GM18498 (cell line): ENCODE data around the gene PRDM15.

Experiments
- ATAC-seq: cut with Tn5 transposase; IDR thresholded peaks from one replicate; pipeline ENCODE4 v1.9.1; 2021; ENCODE audit warnings: mild to moderate bottlenecking, moderate library complexity; ENCODE audit not compliant: unreplicated experiment

PRDM15 gene

DNA sequence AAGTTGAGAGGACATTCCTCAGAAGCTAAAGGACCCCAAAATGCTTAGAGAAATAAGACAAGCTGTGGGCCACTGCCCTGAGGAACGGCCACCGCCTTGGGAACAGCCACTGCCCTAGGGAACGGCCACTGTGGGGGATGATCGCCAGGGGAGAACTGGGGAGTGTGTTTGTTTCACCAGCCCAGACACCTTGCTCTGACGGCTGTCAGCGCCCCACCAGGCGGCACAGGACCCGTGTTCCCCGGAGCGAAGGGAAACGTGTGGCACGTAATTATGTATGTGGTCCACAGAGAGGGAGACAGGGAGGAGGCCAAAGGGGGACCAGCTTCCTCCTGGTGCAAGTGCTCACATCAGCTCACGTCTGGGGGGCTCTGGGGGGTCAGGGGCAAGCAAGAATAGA is 66.5 kb downstream of the PRDM15 start:
- ATAC-seq = no peak

DNA sequence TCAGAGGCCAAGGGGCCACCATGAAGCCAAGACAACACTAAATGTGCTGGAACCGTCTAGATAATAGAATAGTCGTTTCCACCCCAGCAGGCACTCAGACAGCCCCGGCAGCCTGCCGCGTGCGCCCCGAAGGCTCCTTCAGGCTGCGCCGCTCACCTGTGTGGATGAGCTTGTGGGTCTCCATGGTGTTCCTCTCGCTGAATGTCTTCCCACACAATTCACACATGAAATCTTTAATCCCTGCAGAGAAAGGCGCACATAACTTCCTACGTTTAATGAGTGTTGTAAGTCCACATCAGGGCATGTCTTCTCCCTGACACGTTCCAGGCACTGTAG is 68.6 kb downstream of the PRDM15 start:
- no peak for ATAC-seq

- no peak for ATAC-seq
Observed at GRCh38 chr21:41809891-41810596, 69.1 kb downstream of the PRDM15 start.

GRCh38 chr21:41808846-41809245 is 70.3 kb downstream of the PRDM15 start:
- ATAC-seq = no peak

DNA sequence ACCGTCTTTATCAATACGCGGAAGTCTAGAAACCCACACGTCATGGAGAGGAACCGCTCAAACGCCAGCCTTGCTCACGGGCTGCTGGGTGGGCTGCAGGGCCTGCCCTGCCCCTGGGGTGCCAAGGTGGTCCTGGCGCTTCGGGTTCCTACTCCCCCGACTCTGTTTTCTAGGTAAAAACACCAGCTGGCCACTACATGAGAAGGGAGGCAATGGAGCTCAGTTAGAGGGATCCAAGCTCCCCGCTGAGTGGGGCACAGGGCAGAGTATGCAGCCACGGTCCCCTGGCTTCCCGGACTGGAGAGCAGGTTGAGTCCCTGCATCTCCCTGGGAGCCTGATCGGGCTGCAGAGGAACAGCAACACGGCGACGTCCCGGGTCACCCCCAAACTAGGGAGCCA is 71.0 kb downstream of the PRDM15 start:
- ATAC-seq = no peak

- ATAC-seq = no peak
Observed at GRCh38 chr21:41806773-41807172, 72.4 kb downstream of the PRDM15 start.

GRCh38 chr21:41805643-41806042 is 73.5 kb downstream of the PRDM15 start:
- no peak for ATAC-seq

DNA sequence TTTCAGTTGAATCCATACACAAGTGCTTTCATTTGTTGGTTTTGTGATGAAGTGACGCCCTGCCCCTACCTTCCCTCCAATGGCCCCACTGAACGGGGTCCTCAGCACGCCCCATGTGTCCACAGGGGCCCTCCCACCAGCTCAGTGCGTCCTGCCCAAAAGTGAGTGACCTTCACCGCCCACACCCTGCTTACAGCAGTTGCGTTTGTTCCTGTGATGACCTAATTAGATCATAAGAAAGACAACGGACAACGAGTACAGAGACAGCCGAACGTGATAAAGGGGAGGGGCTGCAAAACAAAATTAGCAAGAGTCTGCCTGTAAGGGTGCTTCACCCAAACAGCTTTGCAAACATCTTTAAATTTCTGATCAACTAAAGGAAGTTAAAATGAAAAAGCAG is 74.1 kb downstream of the PRDM15 start:
- no peak for ATAC-seq

DNA sequence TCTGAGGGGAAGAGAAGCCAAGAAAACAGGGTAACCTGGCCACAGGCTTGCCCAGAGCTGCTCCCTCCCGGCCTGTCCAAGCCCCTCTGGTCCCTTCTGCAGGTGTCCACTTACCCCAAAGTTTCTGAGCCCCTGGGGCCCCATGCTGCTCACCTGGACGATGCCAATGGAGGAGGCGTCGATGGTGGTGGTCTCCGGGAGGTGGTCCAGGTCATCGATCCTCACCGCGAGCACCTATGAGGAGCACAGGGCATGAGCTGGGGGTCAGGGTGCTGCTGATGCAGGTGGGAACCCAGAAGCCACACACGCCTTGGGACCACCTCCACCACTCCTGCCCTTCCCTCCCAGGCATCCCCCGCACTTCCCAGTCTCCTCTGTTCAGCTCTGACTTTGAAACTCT is 74.8 kb downstream of the PRDM15 start:
- no peak for ATAC-seq

GRCh38 chr21:41803316-41803715 is 75.8 kb downstream of the PRDM15 start:
- no peak for ATAC-seq

DNA sequence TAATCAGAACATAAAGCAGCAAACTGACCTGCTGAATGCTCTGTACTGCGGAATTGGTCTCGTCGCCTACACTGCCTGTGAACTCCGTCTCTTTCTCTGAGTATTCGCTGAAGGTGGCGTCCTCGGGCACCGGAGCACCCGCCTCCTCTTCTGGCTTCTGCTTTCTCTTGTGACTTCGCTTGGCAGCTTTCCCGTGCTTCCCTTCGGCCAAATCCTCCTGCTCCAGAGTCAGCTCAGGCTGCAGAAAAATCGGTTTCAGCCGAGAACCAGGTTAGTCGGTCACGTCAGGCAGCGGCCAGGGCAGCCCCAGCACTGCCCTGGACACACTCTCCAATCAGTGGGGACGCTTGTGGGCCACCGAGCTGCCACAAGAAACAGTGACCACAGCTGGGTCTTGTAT is 76.5 kb downstream of the PRDM15 start:
- ATAC-seq = no peak

DNA sequence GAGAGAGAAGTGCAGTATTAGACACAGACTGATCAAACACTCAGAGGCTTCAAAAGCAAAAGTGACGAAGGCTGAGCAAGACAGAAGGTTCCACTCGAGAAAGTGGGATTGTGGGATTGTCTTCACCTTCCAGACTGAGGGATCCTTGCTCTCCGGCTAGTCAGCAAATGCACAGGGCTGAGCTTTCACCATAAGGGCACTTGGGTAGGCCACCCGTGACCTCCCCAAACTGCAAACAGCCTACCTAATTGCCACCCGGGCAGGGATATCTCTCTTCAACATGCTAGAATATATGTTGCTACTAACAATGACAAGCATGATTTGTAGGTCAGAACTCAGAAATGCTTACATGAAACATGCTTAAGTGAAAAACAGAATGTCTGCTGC is 77.0 kb downstream of the PRDM15 start:
- no peak for ATAC-seq

DNA sequence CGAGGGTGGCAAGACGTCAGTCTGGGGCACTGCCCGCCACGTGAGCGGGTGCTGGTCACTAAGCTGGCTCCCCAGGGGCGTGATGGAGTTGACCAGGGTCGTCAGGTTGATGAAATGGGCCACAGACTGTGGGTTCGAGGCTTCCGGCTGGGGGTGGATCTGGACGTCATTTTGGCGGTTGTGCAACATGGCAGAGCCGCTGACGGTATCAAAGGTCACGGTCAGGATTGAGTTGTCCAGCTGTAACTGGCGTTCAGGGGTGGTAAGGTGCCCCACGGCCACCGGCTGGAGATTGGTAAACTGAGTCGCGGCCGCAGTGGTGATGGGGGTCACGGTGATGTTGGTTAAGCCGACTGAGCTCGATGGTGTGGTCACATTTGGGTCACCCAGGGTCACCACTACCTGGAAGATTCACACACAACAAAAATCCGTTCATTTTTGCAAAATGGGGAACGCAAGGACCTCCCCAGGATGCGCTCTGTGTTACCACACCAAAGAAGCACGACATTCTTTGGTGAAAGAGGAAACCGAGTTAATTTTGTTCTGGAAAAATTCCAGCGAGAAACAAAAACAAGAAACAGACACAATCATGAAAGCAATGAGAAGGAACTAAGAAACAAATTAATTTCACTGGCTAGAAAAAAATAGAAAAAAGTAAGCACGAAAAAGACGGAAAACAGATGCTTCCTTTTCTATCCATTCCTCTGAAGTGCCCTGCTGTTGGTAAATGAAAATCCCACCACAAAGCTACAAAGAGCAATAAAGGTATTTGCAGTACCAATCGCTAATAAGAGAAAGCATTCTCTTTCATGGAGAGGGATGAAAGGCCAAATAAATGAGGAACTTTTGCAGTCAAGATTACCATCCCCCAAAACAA is 77.6 kb downstream of the PRDM15 start:
- ATAC-seq = no peak

DNA sequence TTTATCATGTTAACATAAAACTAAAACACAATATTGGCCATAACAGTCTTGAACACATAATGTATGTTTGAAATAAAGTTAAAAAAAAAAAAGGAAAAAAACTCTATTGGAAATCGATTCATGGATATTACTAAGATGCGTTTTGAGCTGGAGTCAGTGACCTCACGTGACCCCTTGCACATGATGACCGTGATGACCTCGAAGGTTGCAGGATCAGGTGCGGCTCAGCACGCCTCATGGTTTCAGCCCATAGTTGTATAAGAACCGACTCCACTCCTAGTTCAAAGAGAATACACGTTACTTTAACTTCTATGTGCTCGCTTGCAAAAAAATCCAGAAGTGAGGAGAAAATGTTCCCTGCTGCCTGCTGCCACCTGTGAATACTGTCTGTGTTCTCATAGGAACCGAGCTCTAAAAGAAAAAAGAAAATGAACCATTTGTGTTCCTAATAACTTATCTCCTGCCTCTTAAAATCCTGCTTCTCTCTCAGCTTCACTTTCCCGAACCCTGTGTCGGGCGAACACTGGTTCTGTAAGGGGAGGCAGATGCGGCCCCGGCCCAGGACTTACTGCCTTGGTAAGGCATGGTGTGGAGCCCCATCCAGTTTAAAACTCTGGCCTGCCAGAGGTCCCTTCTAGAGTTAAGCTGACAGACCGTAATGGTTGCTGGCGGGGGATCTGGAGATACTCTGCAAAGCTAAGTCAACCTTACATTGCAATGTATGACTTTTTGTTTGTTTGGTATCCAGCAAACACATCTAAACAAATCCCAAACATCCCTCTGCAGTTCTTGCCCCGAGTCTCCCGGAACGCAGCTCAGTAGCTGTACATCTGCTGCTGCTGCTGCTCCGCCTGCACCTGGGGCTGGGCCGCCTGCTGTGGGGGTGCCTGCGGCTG is 78.5 kb downstream of the PRDM15 start:
- ATAC-seq = no peak

DNA sequence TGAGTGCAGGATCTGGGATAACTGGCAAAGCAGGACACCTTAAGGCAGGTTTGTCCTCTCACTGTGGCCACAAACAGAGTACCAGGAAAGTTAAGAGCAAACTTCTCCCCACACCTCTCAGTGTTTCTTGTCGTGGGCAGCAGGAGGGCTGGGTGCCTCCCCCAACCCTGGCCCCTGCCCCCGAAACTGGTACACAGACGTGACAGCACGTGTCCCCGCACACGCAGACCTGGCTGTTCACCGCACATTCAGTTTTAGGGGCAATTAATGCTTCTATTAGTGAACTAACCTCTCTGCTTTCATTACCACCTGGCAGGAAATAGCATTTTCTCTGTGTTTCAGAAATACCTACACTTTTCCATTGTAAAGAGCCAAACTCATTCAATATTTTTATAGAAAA is 79.4 kb downstream of the PRDM15 start:
- ATAC-seq = no peak

DNA sequence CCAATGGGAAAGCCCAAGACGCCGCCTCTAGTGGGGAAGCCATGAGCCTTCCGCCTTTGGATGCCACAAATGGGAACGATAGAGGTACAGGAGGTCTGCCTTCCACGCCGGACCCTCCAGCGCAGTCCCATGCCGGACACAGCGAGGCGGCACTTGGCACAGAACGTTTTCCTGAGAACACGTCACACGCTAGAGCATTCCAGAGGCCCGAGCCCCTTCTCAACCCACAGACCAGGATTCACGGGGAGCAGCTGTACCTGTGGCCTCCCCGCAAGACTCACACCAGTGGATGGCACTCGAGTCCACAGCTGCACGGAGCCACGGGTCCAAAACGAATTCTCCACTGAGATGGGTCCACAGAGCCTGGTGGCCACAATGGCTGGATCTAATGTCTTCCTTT is 80.8 kb downstream of the PRDM15 start:
- ATAC-seq = no peak

DNA sequence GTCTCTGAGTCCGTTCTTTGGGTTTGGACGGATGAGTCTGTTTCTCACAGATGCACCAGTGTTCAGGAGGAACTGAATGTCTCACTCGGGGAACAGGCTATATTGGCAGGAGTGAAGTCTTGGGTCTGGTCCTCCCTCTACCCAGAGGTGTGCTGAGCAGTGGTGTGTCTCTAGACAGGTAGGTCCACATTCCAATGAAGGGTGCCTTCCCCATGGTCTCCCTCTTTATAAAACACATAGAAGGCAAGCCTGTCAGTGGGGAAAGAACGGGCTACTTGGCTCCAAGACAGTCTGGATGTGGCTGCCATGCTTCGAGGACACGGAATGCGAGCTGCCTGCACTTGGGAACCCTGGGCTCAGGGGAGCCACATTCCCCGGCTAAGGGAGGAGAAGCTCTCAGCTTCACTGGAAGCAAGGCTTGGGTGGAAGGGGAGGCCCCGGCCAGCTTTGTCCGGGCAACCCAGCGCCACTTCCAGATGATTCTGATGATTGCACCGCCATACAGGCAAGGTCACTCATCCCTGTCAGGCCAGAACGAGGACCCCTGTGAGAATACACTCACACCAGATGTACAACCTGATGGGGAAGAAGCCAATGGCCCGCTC is 82.6 kb downstream of the PRDM15 start:
- no peak for ATAC-seq

GRCh38 chr21:41795726-41796125 is 83.4 kb downstream of the PRDM15 start:
- ATAC-seq = no peak

GRCh38 chr21:41794600-41794999 is 84.5 kb downstream of the PRDM15 start:
- no peak for ATAC-seq

DNA sequence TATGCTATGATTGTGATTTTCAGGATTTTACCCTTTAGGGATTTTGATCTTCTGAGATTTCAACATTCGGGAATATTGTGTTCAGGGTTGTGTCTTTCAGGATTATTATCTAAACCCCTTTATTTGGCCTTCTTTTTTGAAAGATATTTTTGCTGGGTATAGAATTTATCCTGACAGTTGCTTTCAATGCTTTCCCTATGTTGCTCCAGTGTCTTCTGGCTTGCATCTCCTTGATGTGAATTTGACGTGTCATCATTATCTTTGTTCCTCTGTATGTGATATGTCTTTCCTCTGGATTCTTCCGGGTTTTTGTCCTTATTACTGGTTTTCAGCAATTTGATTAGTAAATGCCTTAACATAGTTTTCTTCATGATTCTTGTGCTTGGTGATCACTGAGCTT is 86.4 kb downstream of the PRDM15 start:
- ATAC-seq = no peak

GRCh38 chr21:41786509-41786987 is 92.6 kb downstream of the PRDM15 start:
- ATAC-seq = no peak
